Hematopoietic multipotent progenitor cell treated with erythropoietin and hydrocortisone succinate and interleukin-3 and kit ligand, for 6 days (in vitro differentiated cells): ENCODE results near the gene WDR33.
"Not testable (repeated sequence)": the region's sequence is repeated elsewhere in the genome, so short reads cannot be mapped to it uniquely, and the experiment has no call there.

Experiments used
- DNase-seq: peaks from one replicate; pipeline ENCODE4 v3.0.0-alpha.2; 2015

WDR33 gene

DNA sequence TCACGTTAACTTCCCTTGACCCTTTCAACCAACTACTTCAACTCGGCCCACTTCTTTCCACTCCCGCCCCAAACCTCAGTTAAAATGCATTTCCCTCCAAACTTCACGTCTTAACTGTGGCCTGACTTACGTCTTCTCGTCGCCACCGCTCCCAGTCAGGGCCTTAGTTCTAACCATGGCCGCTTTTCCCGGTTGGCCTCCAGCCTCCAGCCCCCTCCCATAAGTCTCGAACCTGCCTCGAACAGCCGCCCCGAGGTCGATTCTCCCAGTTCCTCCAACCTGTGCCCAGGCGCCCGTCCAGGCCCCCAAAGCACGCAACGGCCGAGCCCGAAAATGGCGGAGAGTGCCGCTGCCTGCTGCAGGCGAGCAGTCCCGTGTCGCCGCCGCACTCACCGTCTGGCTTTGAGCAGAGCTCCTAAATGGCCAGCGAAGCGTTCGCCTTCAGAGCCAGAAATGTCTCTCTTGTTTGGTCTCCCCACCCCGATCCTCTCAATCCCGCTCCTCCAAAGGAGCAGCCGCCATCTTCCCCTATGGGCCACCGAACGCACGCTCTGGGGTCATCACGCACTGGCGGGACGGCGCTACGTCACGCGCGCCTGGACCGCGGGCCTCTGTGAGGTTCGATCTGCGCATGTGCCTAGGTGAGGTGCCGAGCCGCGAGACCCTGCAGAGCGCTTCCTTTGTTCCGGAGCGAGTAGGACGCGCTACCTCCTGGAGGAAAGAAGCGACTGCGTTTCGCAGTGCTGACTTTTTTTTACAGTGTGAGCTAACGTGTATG is at the start of gene WDR33:
Gene WDR33 (minus strand): TSS at position 553 of the 778 bp plus-strand sequence. CDS start 40,190 bp downstream, outside the sequence.
- peak; percentile 97 for DNase-seq

DNA sequence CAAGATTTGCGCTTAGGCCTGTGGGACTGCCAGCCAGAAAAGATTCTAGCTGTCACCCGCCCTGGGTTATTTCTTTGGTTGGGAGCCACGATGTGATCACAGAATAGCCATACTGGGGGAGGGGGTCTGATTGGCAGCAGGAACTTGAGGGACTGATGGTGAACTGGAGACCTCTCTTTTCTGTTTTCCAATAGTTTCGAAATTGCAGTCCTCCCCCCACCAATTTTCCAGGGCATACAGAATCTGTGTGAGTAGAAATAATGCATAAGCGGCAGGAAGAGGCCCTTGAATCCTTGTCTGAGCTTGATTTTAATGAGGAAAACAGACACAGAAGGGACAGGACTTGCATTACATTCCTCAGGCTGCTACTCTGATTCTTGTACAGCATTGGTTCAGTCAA is 49.2 kb upstream of the WDR33 start:
- DNase-seq, result no peak

DNA sequence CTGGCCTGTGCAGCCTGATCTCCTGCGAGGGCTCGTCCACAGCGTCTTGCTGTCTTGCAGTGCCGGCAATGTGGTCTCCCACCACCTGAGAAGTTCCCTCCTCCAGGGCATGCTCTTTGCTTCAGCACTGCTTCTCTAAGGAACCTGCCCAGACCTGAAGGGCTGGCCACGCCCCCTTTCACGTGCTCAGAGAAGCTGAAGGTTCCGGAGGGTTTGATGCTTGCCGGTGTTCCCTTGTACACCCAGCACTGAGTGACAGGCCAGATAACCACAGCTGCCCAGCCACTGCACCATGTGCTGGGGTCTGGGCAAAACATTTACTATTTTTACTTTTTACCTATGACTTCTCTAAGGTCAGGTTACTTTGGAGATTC is 48.7 kb upstream of the WDR33 start:
- DNase-seq, result peak; percentile 85

DNA sequence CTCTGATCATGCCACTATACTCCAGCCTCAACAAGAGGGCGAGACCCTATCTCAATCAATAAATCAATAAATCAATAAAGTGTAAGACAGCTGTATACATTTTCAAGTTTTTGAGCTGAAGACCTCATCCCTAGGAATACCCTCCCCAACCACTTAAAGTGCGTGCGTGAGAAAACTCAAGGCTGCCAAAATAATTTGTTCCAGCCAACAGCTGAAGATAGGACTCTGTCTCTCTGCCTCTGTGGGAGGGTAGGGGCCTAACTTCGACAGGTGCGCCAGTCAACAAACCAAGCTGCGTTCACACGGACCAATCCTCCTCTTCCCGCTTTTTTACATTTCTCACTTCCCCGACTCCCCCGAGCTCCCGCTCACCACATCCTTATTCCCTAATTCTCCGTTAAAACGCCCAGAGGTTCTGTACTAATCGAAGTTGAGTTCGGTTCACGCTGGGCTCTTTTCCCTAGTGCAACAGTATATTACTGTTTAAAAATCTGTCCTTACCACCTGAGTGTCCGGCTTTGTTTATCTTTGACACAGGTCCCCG is 46.4 kb upstream of the WDR33 start:
- DNase-seq, result peak; percentile 52

DNA sequence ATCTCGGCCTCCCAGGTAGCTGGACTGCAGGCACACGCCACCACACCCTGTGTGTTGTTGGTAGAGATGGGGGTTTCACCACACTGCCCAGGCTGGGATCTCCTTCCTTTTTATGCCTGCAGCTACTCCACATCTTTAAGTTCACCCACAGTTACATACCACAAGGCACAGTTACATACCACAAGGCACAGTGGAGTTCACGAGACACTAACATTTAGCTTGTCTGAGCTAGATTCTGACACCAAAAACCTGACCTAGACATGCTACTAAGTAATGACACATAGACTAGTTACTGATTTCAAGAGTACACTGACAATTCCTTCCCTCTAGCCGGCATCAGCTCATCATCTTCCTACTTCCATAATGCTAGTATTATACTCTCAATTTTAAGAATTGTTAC is 42.7 kb upstream of the WDR33 start:
- DNase-seq, result no peak

DNA sequence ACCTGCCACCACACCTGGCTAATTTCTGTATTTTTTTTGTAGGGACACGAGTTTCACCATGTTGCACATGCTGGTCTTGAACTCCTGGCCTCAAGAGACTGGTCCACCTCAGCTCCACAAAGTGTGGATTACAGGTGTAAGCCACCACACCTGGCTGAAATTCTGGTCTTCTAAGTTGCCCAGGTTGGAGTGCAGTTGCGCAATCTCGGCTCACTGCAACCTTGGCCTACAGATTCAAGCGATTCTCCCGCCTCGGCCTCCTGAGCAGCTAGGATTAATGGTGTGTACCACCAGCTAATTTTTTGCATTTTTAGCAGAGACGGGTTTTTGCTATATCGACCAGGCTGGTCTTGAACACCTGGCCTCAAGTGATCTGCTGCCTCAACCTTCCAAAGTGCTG is 41.4 kb upstream of the WDR33 start:
- DNase-seq, result no peak

DNA sequence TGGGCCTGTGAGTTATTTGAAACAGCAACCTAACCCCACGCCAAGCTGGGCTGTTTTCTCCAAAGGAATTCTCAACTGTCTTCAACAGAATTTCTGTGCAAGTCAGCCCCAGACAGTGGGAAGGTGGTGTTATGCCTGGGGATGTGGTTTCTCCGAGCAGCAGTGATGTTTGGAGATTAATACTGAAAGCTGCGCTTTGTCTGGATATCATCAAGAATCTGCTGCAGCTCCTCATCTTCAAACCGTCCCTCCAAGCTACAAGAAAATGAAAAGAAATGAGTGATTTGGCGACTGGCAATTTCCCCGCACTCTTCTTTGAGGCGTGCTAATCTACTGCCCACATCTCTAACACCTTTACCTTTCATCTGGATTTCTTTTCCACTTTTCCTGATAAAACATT is 37.0 kb upstream of the WDR33 start:
- DNase-seq, result no peak

DNA sequence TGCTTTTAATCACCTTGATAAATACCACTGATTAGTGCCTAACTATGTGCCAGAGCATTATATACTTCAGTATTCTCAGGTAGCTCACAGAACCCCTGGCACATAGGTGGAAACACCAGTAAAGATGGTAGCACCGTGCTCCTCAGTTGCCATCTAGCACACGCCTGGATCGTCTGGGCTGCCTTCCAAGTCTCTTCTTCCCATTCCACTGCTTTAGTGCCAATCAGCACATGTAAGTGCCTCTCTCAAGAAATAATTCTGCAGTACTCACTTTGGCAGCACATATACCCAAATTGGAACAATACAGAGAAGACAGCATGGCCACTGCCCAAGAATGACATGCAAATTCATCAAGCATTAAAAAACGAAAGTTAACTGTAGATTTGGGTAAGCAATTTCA is 34.0 kb upstream of the WDR33 start:
- no peak for DNase-seq

DNA sequence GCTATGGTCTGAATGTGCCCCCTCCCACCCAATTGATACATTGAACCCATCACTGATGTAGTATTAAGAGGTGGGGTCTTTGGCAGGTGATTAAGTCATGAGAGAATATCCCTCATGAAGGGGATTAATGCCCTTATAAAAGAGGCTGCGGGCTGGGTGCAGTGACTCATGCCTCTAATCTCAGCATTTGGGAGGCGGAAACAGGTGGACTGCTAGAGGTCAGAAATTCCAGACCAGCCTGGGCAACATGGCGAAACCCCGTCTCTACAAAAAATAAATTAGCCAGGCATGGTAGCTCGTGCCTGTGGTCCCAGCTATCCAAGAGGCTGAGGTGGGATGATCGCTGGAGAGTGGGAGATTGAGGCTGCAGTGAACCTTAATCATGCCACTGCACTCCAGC is 32.7 kb upstream of the WDR33 start:
- no peak for DNase-seq

DNA sequence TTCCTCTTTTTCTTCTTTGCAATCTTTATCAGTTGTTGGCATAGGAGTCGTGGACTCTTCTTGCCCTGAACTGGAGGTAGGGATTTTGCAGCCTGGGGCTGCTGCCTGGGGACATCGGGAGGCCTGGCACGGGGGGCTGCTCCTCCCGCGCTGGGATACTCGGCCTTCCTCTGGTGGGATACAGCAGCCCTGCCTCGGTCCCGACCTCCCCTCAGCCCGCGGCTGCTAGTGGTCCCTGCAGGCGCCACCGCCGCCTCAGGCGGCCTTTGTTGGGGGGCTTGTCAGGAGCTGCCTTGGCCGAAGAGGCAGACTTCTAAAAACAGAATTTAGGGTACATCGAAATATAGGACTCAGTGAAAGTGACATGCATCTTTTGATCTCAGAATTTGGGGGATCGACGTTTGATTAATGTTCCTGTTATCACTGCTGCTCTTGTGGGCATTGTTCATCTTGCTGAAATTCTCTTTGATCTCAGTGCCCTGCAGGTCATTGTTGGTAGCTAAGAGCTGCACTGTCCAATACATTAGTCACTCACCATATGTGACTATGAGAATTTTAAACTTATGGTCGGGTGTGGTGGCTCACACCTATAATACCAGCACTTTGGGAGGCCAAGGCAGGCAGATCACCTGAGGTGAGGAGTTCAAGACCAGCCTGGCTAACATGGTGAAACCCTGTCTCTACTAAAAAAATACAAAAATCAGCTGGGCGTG is 30.7 kb upstream of the WDR33 start:
- DNase-seq, result no peak

DNA sequence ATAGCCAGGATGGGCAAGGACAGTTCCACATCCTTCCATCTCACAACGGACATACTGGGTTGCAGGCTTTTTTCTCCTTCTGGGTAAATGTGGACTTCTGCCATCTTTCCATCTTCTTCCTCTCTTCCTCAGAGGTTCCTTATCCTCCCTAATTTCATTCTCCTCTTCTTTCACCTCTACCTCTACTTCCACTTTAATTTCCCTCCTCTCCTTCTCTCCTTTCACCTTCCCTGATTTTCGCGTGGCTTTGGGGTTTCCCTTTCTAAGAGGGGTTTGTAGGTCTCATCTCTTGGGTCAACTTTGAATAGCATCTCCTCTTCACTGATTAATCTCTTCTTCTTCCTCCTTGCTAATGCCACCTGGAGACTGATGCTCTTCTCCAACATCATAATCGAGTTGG is 29.9 kb upstream of the WDR33 start:
- no peak for DNase-seq

DNA sequence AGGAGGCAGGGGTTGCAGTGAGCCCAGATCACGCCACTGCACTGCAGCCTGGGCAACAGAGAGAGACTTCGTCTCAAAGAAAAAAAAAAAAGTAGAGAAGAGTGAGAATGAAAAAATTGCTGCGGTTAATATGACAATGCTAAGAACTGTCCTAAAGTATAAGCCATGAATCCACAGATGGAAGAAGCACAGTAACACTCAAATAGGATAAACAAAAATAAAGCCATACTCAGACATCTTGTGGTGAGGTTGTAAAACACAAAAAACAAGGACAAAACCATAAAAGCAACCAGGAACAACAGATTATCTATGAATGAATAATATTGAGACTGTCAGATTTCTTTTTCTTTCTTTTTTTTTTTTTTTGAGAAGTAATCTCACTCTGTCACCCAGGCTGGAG is 24.0 kb upstream of the WDR33 start:
- DNase-seq, result no peak

DNA sequence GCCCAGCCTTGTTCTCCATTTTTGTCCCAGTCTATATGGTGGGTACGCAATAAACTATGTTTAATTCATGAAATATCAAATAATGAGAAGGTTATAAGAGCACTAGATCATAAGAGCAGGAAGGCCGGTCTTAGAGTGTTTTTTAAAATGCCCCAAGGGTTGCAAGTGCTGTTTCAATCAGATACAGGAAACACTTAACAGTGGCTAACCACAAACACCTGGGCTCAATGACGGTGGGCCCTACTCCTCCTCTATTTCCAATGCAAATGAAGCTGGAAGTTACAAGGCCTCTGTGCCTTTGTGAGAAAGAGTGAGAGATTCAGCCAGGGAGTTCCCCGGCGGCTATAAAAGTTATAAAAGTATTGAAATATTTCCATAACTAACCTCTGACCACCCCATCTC is 18.9 kb upstream of the WDR33 start:
- DNase-seq, result peak; percentile 39

DNA sequence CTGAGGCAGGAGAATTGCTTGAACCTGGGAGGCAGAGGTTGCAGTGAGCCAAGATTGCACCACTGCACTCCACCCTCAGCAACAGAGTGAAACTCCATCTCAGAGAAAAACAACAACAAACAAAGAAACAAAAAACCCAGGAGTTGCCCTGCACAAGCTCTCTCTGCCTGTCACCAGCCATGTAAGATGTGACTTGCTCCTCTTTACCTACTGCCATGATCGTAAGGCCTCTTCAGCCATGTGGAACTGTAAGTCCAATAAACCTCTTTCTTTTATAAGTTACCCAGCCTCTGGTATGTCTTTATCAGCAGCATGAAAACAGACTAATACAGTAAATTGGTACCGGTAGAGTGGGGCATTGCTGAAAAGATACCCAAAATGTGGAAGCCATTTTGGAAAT is 15.7 kb upstream of the WDR33 start:
- not testable (repeated sequence) for DNase-seq

DNA sequence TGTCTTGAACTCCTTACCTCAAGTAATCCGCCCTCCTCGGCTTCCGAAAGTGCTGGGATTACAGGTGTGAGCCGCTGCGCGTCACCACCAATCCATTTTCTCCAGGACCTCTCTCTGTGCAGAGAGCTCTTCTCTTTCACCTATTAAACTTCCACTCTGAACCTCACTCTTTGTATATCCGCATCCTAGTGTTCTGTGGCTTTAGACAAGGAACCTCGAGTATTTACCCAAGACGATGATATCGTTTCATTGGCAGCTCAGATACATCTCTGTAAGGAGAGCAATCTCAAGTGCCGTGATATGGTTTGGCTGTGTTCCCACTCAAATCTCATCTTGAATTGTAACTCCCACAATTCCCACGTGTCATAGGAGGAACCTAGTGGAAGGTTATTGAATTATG is 15.1 kb upstream of the WDR33 start:
- DNase-seq, result no peak

DNA sequence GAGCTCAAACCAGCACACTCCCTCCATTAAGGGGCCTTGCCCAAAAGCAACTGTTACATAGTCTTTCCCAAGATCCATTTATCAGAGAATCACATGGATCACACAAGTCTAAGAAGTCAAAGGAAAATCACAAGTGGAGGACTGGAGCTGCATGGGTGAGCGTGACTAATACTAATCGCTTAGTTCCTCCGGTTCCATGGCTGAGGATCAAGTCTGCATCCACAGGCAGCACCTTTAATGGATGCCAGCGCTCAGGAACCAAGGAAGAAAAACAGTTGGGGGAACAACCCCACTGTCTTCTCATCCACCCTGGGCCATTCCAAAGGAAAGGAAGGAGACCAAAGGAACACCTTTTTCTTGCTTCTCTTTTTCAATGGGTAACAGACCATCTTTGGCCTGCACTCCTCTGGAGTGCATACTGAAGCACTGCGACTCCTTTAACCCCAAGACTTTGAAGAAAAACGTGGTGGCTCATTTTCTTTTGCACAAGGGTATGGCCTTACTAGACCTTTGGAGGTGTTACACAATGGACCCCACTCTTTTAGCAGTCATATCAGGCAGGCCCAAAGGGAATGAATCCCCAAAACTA is 9.2 kb upstream of the WDR33 start:
- no peak for DNase-seq

DNA sequence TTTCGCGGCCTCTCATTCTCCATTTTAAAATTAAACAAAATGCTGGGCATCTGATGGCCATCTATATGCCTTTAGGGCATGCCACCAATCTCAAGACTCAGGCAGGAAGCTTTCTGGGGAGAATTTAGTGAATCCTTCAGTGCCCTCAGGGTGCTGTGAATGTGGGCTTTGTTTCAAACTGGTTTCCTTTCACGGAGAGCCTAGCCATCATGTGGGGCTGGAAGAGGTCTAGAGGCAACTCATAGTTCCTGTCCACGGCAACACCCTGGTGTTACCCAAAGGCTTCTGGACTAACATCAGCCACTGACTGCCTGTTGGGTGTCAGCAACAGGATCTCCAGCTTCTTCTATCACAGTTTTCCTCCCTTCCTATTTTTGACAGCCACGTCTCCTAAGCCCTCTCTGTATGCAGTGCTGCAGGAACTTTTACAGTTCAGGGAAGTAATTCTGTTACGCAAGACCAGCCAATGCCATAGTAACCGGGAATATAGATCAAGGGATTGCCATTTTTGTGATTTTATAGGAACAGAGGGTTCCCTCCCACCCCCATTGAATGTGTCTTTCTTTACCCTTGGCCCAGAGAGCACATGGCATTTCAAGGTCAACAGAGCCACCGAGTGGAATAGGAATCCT is 7.9 kb upstream of the WDR33 start:
- no peak for DNase-seq

DNA sequence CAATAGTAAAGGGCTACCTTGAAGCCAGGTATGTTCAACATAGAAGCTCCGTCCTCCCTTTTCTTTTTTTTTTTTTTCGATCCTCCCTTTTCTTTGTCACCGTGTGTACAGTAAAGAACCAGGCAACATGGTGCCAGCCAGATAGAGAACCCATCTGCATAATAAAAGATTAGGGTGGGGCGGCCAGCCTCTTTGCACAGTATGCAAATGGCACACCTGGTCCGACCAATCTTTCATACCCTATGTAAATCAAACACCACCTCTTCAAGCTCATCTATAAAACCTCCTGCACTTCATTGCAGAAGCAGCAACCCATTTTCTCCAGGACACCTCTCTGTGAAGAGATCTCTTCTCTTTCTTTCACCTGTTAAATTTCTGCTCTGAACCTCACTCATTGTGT is 7.3 kb upstream of the WDR33 start:
- DNase-seq, result no peak

DNA sequence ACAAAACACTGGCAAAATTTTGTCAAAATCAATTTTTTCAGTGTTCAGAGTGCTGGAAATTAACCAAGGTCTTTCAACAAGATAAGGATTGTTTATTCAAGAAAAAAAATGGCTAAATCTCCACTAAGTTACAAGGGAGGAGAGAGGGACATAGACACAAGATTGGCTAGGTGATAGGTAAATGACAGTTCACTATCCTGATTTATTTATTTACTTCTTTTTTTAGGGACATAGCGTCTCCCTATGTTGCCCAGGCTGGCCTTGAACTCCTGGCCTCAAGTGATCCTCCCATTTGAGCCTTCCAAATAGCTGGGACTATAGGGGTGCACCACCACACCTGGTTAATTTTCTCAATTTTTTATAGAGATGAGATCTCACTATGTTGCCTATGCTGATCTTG is 3.7 kb upstream of the WDR33 start:
- DNase-seq, result no peak

DNA sequence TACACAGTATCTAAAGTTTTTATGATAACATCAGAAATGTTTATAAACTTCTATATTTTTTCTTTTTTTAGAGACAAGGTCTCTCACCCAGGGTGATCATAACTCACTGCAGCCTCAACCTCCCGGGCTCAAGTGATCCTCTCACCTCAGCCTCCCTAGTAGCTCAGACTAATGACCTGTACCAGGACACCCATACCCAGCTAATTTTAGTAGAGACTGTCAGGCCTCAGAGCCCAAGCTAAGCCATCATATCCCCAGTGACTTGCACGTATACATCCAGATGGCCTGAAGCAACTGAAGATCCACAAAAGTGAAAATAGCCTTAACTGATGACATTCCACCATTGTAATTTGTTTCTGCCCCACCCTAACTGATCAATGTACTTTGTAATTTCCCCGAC is 1.5 kb upstream of the WDR33 start:
- not testable (repeated sequence) for DNase-seq

DNA sequence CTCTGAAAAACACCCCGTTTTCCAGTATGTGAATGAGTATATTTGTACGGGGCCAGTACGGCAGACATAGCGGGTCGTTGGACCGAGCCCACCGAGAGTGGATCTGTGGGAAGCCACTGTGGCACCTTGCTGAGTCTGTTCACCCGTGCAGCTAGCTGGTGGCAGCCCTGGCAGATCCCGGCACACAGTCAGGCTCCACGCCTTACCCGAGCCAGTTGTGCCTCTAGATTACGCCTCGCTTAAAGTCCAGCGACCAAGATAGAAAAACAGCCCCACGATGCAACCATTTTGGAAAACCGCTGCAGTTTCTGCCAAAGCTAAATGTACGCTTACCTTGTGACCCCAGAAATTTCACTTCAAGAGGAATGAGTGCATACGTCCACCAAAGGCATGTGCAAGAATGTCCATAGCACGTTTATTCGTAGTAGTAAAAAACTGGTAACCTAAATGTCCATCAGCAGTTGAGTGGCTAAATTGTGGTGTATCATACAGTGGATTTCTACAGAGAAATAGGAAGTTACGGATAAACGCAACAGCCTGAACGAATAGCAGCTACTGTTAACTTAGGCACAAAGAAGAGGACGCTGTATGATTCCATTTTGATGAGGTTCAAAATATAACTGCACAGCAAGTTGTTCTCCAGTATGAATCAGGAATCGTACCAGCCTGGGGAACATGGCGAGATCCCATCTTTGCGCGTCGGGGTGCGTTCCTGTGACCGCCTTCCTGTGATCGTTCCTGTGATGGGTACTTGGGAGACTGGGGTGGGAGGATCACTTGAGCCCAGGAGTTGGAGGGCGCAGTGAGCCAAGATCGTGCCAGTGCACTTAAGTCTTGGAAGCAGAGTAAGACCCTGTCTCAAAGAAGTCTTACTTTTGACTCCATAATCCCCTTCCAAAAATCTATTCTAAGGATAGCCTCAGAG is 688 bp upstream of the WDR33 start:
- DNase-seq, result peak; percentile 67

DNA sequence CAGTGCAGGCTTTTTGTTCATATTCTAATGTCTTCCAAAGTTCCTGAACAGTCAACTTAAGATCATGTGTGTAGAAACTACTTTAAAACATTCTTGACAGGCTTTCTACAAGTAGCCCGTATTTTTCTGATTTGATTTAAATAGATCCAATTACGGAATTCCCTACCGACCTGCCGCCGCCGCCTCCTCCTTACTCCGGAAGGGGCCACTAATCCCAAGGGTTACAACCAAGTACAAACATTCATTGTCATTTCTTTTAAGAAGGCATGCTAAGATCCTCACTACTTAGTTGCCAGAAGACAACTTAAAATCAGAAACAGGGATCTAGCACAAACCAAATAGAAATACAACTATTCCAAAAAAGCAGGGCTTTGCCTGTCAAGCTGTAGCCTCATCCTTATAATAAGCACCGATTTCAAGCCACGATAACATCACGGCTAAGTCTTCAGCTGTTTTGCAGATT is 784 bp downstream of the WDR33 start:
- DNase-seq, result peak; percentile 14
